Amniotic epithelial cell (primary cell): ENCODE results near the gene UBR4.

Experiments used
- DNase-seq: peaks from one replicate; pipeline ENCODE4 v3.0.0-alpha.2; 2010; ENCODE audit warnings: low read depth

The UBR4 gene

DNA sequence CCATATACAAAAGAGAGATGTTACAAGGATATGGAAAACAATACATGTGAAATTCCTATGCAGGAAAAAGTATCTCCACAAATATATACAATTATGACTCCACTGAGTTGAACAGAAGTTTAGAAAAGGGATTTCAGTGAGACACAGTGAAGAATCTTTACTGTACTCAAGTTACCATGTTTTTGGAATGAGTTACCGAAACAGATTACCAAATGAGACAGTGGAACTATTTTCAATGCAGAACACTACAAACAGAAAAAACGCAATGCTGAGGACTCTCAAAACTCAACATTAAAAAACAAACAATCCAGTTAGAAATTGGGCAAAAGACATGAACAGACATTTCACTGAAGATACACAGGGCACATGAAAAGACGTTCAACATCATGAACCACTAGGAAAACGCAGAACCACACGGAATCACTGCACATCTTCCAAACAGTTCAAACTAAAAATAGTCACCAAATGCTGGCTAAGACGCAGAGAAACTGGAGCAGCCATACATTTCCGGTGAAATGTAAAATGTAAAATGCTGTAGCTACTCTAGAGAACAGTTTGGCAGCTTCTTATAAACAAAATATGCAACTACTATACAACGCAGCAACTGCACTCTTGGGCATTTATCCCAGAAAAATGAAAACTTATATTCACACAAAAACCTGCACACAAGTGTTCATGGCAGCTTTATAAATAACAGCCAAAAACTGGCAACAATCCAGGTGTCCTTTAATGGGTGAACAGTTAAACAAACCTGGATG lies 118.7 kb downstream of the UBR4 start:
- no peak for DNase-seq

GRCh38 chr1:19089524-19089923 lies 120.5 kb downstream of the UBR4 start:
- no peak for DNase-seq

DNA sequence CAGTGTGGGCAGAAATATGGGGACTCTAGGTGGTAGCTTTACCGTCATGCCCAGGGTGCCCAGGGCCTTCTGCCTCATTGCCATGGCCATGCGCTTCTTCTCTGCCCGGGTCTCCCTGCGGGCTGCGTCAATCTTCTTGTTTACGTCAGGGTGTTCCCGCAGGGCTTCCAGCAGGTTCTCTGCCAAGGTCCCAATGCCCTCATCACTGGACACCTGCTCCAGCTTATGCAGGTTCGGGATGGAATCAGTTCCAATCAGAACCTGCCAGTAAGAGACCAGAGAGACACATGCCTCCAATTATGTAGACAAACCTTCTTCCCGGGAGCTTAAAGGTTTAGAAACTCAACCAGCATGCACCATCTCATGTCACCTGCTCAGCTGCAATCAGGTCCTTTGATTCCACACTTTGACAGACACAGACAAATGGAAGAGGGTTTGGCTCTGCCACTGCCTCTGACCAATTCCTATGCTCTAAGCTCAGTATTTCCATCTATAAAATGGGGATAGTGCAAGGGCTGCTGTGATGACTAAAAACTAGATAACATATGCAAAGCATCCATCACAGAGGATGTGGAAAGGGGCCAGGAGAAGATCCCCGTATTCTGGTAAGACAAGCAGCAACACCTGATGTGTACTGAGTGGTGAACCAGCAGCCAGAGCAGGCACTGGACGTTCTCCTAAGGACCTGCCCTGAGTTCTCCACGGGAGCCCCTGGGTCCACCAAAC lies 121.2 kb downstream of the UBR4 start:
- DNase-seq, result no peak

DNA sequence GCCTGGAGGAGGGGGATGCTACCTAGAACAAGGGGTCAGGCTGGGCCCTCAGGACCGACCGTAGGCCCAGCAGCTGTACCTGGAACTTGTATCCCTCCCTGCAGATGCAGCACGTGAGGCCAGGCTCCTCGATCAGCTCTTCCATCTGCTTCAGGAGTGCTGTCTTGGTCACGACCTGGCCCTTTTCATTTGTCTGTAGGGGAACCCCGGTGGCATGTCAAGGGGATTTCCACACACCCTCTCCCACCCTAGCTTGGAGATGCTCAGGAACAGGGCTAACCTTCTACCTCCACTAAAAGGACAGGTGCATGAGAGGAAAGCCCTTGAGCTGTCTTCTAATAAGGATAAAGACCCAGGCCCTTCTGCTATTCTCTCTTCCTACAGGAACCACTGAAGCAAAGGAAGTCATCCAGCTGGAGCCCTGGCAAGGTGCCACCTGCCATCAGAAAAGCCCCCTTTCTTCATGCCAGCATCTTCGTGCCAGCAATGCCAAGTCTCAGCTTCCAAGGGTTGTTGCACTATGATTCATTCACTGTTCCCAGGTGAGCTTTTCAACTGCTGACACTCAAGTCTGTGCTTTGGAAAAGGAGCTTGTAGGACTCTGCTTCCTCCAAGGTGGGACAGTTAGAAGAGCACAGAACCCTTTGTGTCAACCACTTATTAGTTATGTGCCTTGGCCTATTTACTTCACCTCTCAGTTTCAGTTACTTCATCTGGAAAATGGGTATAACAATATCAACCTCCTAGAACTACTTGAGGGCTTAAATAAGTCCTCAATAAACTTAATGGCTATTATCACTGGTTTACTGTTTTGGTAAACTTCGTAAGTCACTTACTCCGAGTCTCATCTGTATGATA lies 122.1 kb downstream of the UBR4 start:
- no peak for DNase-seq

DNA sequence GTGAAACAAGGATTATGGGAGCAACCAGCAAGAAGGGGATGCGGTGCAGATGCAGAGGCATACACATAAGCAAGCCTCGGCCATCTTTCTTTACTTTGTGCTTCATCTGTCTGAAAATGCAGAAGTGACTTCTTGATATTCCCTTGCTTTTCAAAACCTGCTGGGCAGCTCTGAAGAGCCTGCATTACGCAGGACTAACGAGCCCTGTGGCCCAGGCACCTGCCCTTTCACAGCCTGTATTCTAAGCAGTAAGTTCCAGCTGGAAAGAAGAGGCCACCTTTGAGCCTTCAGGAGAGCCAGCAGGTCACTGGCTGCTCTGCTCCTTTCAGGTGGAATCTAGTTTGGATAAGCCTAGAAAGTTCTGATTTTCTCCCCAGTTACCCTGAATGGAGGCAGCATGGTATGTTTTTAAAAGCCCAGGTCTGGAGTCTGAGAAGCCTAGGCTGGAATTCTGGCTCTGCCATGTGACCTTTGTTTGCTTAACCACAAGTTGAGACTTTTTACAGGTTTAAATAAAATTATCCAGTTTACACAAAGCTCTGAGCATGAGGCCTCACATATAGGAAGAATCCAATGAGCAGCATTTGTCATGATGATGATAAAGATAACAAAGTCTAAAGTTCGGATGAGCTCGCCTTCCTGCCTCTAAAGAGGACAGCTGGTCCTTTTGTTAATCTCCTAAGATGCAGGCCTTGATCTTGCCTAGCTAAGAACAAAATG lies 122.9 kb downstream of the UBR4 start:
- no peak for DNase-seq

DNA sequence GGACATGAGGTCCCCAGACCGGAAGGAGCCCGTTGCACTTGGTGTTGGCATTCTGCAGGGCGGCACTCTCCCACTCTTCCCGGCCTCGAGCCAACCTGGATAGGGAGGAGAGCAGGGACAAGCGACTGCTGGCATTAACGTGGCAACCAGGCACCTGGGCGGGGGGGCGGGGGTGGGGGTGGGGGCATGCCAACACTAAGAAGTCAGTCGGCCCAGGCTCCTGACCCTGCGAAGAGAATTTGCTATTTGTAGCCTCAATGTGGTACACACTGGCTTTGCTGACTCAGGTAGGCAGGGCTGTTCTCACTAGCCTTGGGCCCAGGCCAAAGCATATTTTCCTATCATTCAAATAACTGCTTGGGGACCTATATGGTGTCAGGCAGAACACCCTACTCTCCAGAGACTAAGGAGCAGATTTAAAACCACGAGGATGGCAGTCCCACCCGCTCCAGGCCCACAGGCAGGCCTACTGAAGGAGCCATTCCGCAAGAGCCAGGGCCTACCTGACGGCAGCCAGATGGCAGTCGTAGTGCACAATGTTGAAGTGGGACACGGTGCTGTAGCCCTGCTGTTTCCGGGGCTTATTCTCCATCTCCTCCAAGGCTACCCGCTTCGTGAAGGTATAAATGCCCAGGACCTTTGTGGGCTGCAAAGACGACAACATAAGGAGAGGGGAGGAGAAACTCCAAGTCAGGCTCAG lies 123.7 kb downstream of the UBR4 start:
- no peak for DNase-seq

- no peak for DNase-seq
Observed at GRCh38 chr1:19084206-19084738, 125.8 kb downstream of the UBR4 start.

GRCh38 chr1:19083081-19083480 lies 127.0 kb downstream of the UBR4 start:
- peak; percentile 66 for DNase-seq

GRCh38 chr1:19081218-19081893 lies 128.7 kb downstream of the UBR4 start:
- DNase-seq, result peak; percentile 63

- DNase-seq, result no peak
Observed at GRCh38 chr1:19080721-19081120, 129.3 kb downstream of the UBR4 start.

- DNase-seq, result no peak
Observed at GRCh38 chr1:19079541-19080472, 130.3 kb downstream of the UBR4 start.

GRCh38 chr1:19078536-19078935 lies 131.5 kb downstream of the UBR4 start:
- DNase-seq, result no peak

DNA sequence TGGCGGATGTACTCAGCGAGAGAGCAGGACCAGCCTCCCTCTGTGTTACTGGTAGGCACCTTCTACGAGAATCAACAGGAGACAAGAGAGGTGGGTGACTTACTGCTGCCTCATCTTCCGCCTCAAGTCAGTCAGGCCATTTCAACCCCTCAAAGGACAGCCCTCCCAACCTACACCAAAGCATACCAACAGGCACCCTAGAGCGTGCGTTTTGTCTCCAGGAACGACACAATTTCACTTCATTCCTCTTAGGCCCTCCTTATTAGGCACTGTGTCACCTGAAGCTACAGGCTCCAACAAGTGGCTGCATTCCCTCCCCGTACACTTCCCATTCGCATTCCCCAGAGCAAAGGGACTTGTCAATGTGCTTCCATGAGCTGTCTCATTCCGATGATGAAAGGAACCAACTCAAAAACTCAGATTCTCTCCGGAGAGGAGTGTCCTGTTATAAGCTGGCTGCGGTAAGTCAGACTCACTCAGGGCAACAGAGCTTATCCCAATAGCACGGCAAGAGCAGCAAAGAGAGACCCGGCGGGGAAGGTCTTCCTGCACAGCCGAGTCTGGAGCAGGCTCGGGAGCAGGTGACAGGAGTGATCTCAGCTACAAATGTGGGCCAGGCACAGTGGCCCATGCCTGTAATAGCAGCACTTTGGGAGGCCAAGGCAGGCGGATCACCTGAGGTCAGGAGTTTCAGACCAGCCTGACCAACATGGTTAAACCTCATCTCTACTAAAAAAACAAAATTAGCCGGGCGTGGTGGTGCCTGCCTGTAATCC lies 133.0 kb downstream of the UBR4 start:
- no peak for DNase-seq

DNA sequence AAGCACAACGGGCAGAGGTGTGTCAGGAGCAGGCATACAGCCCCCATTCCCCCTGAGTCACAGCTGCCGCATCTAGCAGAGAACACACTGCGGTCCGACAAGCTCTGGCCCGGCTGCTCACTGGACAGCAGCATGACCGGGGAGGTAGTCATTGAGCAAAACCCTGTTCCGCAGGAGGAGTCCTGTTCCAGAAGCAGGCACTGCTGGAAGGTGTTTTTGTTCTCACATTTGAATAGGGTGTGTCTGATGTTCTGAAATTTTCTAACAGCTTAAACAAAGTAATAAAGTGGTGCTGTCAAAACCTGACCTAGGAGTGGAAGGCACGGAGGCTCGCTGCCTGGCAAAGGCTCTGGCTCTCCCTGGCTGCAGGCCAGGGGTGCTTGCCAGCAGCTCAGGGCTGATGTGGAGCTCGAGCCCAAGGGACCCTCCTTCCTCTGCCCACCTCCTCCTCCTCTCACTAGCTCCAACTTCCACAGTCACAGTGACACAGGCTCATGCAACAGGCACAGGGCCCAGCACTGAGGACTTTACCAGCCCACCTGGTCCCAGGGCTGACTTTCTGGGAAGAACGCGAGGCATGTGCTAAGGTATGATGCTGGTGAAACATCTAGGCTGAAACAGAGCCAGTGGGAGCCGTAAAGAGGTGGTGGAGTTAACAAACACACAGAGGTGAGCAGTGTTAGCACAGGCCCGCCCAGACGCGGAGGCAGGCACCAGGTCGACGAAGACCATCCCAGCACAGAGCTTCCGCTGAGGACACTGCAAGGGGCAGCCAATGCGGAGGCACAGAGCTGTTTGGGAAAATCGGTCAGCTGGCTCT lies 135.0 kb downstream of the UBR4 start:
- DNase-seq, result no peak

DNA sequence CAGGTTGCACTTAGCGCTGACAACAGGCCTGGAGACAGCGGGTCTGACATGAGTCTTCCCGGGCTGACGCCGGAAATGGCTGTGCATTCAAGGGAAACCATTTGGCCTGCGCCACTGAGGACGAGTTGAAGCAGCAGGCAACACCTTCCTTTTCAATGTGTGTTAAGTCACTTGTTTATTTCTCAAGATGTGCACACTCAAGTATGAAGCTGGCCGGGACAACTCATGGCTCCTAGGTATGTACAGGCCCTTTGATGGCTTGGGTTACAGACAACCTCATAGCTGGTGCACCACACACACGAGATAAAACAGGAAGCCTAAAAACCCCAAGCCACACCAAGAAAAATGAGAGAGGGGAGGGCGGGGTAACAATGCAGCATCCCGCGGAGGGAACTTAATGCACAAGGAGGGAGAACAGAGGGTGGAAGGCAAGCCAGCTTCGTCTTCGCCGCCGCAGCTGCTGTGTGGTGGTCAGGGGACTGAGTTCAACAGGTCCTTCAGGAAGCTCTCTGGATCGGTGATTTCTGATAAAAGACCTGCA lies 135.6 kb downstream of the UBR4 start:
- no peak for DNase-seq

GRCh38 chr1:19073311-19074186 lies 136.5 kb downstream of the UBR4 start:
- no peak for DNase-seq
